K562 (cell line): ENCODE measurements around the gene MIEF2.

Source experiments
- ZNF830 ChIP-seq: fragments of 250-450 bp; sonication (Bioruptor Pico); IDR thresholded peaks from 2 replicates; pipeline ENCODE4 v1.5.0; 2021; ENCODE audit warnings: mild to moderate bottlenecking
- TF ChIP-seq, protein P1 (sequence below), 2 experiments: fragments of 200-800 bp in 1 of 2; sonication (Bioruptor generic) in 1 of 2; sonication (generic) in 1 of 2; formaldehyde crosslinking in 1 of 2; IDR thresholded peaks in 1 of 2; conservative IDR thresholded peaks in 1 of 2; 2 replicates each; pipeline versions ENCODE4 v1.5.0 to v1.6.1; 2016 to 2020; ENCODE audit warnings: missing compliant biosample characterization in 1 of 2, missing genetic modification characterization in 1 of 2, missing genetic modification reagents in 1 of 2

DNA sequence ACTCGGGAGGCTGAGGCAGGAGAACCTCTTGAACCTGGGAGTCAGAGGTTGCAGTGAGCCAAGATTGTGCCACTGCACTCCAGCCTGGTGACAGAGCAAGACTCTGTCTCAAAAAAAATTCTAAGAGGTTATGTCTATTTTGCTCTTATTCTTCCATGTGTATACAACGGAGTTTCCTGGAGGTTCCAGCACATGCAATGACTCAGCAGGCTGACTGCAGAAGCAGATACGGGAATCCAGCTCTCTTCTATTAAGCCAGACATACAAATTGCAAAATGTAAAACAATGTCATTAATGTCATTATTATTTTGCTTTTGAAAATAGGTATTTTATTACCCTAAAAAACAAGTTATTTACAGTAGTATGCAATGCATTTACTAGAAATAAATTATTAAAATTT lies 18.4 kb downstream of the MIEF2 start:
- no peak for TF ChIP-seq ZNF830
- TF ChIP-seq, protein P1, sequence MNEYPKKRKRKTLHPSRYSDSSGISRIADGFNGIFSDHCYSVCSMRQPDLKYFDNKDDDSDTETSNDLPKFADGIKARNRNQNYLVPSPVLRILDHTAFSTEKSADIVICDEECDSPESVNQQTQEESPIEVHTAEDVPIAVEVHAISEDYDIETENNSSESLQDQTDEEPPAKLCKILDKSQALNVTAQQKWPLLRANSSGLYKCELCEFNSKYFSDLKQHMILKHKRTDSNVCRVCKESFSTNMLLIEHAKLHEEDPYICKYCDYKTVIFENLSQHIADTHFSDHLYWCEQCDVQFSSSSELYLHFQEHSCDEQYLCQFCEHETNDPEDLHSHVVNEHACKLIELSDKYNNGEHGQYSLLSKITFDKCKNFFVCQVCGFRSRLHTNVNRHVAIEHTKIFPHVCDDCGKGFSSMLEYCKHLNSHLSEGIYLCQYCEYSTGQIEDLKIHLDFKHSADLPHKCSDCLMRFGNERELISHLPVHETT (CRISPR knock-in tag; conservative IDR thresholded peaks at IDR 0.05 in 1 of 2, IDR thresholded peaks at IDR 0.05 in 1 of 2), result no peak
